ENCODE results near the gene SIGLEC12. TPM values are rescaled to one million over a fixed set of nuclear protein-coding genes. Genes with fewer than 3 reads are reported as not detected.

SIGLEC12 gene
- total RNA-seq, 1 donor from 2014 or later: not detected

DNA sequence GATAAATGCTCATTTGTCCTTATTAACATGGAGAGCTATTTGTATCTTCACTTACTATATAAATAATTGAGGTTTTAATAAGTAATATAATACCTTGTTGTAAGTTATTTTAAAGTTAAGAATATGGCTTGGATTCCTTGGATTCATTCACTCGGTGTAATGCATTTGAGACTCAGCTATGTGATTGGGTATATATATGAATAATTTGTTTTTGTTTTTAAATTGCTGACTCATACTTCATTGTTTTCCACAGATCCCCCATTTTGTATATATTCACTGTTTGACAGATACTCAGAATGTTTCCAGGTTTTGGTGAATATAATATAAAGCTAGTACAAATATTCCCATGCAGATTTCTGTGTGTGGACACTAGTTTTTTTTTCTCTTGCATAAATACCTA, 30.1 kb downstream of the SIGLEC12 start:
- Mint-ChIP-seq H3K27me3 (peaks cover 31% of the 10 kb centered on the region), H3K9me3 (no peaks in the 10 kb centered on the region), H3K27ac (no peak overlapping the region), H3K36me3 (no peaks in the 10 kb centered on the region), H3K4me3 (no peak overlapping the region), H3K4me1 (ENCODE audit: unreplicated experiment) (no peaks in the 10 kb centered on the region)
- TF ChIP-seq CTCF (conservative IDR thresholded peaks at IDR 0.05): no peak
- DNase-seq (ENCODE audit: extremely low spot score, unreplicated experiment): no peak

DNA sequence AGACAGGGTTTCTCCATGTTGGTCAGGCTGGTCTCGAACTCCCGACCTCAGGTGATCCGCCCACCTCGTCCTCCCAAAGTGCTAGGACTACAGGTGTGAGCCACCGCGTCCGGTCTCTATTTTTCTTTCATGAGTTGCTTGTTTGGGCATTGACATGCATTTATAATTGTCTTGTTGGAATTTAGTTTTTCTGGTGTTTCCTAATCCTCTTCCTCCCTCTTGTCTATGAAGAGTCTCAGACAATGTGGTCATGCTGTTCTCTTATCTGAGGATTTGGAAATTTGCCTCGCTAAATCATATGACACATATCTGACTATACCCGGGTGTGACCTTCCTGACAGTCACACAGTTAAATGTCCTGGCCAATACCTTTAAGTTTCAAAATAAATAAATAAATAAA, 30.6 kb downstream of the SIGLEC12 start:
- H3K27ac Mint-ChIP-seq: no peak overlapping the region
- no peaks in the 10 kb centered on the region for H3K36me3 Mint-ChIP-seq
- DNase-seq (ENCODE audit: extremely low spot score, unreplicated experiment): no peak
- H3K27me3 Mint-ChIP-seq: peaks cover 37% of the 10 kb centered on the region
- TF ChIP-seq CTCF (conservative IDR thresholded peaks at IDR 0.05): no peak
- H3K4me1 Mint-ChIP-seq (ENCODE audit: unreplicated experiment): no peaks in the 10 kb centered on the region
- H3K9me3 Mint-ChIP-seq: no peaks in the 10 kb centered on the region
- no peak overlapping the region for H3K4me3 Mint-ChIP-seq

GRCh38 chr19:51469629-51470028, 32.0 kb downstream of the SIGLEC12 start:
- DNase-seq (ENCODE audit: extremely low spot score, unreplicated experiment): no peak
- Mint-ChIP-seq H3K4me1 (ENCODE audit: unreplicated experiment) (no peaks in the 10 kb centered on the region), H3K36me3 (no peaks in the 10 kb centered on the region), H3K27me3 (peaks cover 47% of the 10 kb centered on the region), H3K4me3 (no peak overlapping the region), H3K27ac (no peak overlapping the region), H3K9me3 (no peaks in the 10 kb centered on the region)
- no peak for TF ChIP-seq CTCF (conservative IDR thresholded peaks at IDR 0.05)

GRCh38 chr19:51469162-51469561, 32.4 kb downstream of the SIGLEC12 start:
- Mint-ChIP-seq H3K36me3 (no peaks in the 10 kb centered on the region), H3K9me3 (no peaks in the 10 kb centered on the region), H3K4me1 (ENCODE audit: unreplicated experiment) (no peaks in the 10 kb centered on the region), H3K27ac (no peak overlapping the region), H3K27me3 (peaks cover 50% of the 10 kb centered on the region), H3K4me3 (no peak overlapping the region)
- DNase-seq (ENCODE audit: extremely low spot score, unreplicated experiment): no peak
- TF ChIP-seq CTCF (conservative IDR thresholded peaks at IDR 0.05): no peak

DNA sequence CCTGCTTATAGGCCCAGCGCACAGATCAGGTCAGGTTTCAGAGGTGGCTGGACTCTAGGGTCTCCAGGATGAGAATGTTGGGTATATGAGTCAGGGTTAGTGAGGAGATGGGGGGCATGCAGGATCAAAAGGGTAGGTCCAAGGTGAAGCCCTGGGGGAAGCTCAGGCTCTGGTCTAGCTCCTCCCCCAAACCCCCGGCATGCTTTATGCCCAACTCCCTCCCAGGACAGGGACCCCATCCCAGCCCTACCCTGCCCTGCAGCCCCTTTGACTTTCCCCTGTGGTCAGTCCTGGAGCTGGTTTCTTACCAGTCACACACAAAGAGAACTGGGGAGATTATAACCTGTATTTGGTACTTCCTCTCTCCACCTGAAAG, 33.1 kb downstream of the SIGLEC12 start:
- Mint-ChIP-seq H3K27me3 (peaks cover 52% of the 10 kb centered on the region), H3K36me3 (no peaks in the 10 kb centered on the region)
- DNase-seq (ENCODE audit: extremely low spot score, unreplicated experiment): no peak

More for the DNA sequence above, 33.1 kb downstream of the SIGLEC12 start:
- no peaks in the 10 kb centered on the region for H3K9me3 Mint-ChIP-seq
- H3K27ac Mint-ChIP-seq: no peak overlapping the region
- H3K4me1 Mint-ChIP-seq (ENCODE audit: unreplicated experiment): no peaks in the 10 kb centered on the region
- H3K4me3 Mint-ChIP-seq: no peak overlapping the region
- no peak for TF ChIP-seq CTCF (conservative IDR thresholded peaks at IDR 0.05)
